Activated CD4-positive, alpha-beta T cell treated with anti-CD3 and anti-CD28 coated beads for 4 hours (primary cell): ENCODE measurements around the gene PDZD4.
A peak's percentile ranks its signal among the peaks of the same experiment; 100 is the strongest.

Experiments used
- DNase-seq, 2 donors: peaks; one replicate each; pipeline ENCODE4 v3.0.0-alpha.2; 2020

The PDZD4 gene

GRCh38 chrX:153804100-153804595 lies 26.2 kb downstream of the PDZD4 start:
- DNase-seq: no peak

- DNase-seq: no peak
Measured at GRCh38 chrX:153803211-153804099, 26.9 kb downstream of the PDZD4 start.

- no peak for DNase-seq
Measured at GRCh38 chrX:153802513-153803045, 27.8 kb downstream of the PDZD4 start.

GRCh38 chrX:153801669-153802068 lies 28.7 kb downstream of the PDZD4 start:
- no peak for DNase-seq

GRCh38 chrX:153800746-153801145 lies 29.6 kb downstream of the PDZD4 start:
- DNase-seq: no peak

- no peak for DNase-seq
Measured at GRCh38 chrX:153800177-153800722, 30.1 kb downstream of the PDZD4 start.

GRCh38 chrX:153799326-153799725 lies 31.0 kb downstream of the PDZD4 start:
- DNase-seq: no peak

GRCh38 chrX:153797415-153798015 lies 32.8 kb downstream of the PDZD4 start:
- DNase-seq: no peak

GRCh38 chrX:153794897-153795816 lies 35.2 kb downstream of the PDZD4 start:
- peak in 1 of 2 donors; percentile 23 for DNase-seq

GRCh38 chrX:153794018-153794896 lies 36.1 kb downstream of the PDZD4 start, which contains the start of the genes IDH3G and SSR4:
TSS of gene IDH3G (minus strand) at chrX:153794375. CDS start at chrX:153794326, 49 bp downstream.
TSS of gene SSR4 (plus strand) at chrX:153794668. CDS start at chrX:153794688, 20 bp downstream.
- DNase-seq: peak; percentile 90 to 92

GRCh38 chrX:153793291-153793690 lies 37.1 kb downstream of the PDZD4 start:
- DNase-seq: no peak

- no peak for DNase-seq
Measured at GRCh38 chrX:153792368-153792767, 38.0 kb downstream of the PDZD4 start.

GRCh38 chrX:153791104-153791852 lies 39.1 kb downstream of the PDZD4 start:
- no peak for DNase-seq

- DNase-seq: no peak
Measured at GRCh38 chrX:153789654-153790053, 40.7 kb downstream of the PDZD4 start.

- no peak for DNase-seq
Measured at GRCh38 chrX:153786669-153787068, 43.7 kb downstream of the PDZD4 start.

GRCh38 chrX:153784325-153784967 lies 45.9 kb downstream of the PDZD4 start:
- no peak for DNase-seq

- DNase-seq: no peak
Measured at GRCh38 chrX:153783378-153784013, 46.8 kb downstream of the PDZD4 start.

- no peak for DNase-seq
Measured at GRCh38 chrX:153782871-153783270, 47.5 kb downstream of the PDZD4 start.

- DNase-seq: no peak
Measured at GRCh38 chrX:153782313-153782712, 48.0 kb downstream of the PDZD4 start.
